Panc1 (cell line): ENCODE data around the gene USP31.

Source experiments
- POLR2AphosphoS5 ChIP-seq: IDR thresholded peaks from 2 replicates; pipeline ENCODE4 v1.6.1; 2012; ENCODE audit warnings: mild to moderate bottlenecking, low read depth, low read length, moderate library complexity
- SIN3A ChIP-seq: IDR thresholded peaks from 2 replicates; pipeline ENCODE4 v1.6.1; 2012; ENCODE audit warnings: low read depth, mild to moderate bottlenecking, low read length, moderate library complexity, borderline replicate concordance; ENCODE audit not compliant: insufficient read depth
- TCF7L2 ChIP-seq: IDR thresholded peaks from 2 replicates; pipeline ENCODE4 v1.6.1; 2011; ENCODE audit warnings: mild to moderate bottlenecking, low read depth, low read length, inconsistent platforms
- TF ChIP-seq, protein P1 (sequence below), 2 experiments: IDR thresholded peaks; 2 replicates each; pipeline ENCODE4 v1.6.1; 2011 to 2012; ENCODE audit warnings: low read depth in 2 of 2, control low read depth in 1 of 2, low read length in 1 of 2, mild to moderate bottlenecking in 1 of 2, moderate library complexity in 1 of 2; ENCODE audit not compliant: insufficient read depth in 1 of 2
- TF ChIP-seq, protein P2 (sequence below): fragments of 450-650 bp; IDR thresholded peaks from 2 replicates; pipeline ENCODE4 v1.5.1; 2017; ENCODE audit warnings: mild to moderate bottlenecking

DNA sequence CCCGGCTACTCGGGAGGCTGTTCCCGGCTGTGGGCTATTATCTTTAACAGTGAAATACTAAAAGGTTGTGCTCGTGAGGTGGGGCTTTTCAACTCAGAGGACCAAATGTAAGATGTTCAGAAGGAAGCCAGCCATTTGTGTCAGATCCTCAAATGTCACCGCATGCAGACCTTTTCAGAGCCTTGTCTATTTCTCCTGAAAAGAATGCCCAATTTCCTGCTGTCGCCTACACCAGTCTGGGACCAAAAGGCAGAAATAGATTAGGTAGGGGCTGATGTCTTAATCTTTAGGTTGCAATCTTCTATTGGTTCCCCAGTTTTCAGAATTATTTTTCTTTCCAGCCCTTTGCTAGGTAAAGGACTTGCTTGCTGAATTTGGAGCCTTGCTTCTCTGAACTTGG is 8.9 kb upstream of the USP31 start:
- TF ChIP-seq, protein P1, sequence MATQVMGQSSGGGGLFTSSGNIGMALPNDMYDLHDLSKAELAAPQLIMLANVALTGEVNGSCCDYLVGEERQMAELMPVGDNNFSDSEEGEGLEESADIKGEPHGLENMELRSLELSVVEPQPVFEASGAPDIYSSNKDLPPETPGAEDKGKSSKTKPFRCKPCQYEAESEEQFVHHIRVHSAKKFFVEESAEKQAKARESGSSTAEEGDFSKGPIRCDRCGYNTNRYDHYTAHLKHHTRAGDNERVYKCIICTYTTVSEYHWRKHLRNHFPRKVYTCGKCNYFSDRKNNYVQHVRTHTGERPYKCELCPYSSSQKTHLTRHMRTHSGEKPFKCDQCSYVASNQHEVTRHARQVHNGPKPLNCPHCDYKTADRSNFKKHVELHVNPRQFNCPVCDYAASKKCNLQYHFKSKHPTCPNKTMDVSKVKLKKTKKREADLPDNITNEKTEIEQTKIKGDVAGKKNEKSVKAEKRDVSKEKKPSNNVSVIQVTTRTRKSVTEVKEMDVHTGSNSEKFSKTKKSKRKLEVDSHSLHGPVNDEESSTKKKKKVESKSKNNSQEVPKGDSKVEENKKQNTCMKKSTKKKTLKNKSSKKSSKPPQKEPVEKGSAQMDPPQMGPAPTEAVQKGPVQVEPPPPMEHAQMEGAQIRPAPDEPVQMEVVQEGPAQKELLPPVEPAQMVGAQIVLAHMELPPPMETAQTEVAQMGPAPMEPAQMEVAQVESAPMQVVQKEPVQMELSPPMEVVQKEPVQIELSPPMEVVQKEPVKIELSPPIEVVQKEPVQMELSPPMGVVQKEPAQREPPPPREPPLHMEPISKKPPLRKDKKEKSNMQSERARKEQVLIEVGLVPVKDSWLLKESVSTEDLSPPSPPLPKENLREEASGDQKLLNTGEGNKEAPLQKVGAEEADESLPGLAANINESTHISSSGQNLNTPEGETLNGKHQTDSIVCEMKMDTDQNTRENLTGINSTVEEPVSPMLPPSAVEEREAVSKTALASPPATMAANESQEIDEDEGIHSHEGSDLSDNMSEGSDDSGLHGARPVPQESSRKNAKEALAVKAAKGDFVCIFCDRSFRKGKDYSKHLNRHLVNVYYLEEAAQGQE (IDR thresholded peaks at IDR 0.05; ENCODE audit: insufficient read depth in 1 of 2, low read depth in 2 of 2, low read length in 1 of 2), result no peak
- TF ChIP-seq, protein P2, sequence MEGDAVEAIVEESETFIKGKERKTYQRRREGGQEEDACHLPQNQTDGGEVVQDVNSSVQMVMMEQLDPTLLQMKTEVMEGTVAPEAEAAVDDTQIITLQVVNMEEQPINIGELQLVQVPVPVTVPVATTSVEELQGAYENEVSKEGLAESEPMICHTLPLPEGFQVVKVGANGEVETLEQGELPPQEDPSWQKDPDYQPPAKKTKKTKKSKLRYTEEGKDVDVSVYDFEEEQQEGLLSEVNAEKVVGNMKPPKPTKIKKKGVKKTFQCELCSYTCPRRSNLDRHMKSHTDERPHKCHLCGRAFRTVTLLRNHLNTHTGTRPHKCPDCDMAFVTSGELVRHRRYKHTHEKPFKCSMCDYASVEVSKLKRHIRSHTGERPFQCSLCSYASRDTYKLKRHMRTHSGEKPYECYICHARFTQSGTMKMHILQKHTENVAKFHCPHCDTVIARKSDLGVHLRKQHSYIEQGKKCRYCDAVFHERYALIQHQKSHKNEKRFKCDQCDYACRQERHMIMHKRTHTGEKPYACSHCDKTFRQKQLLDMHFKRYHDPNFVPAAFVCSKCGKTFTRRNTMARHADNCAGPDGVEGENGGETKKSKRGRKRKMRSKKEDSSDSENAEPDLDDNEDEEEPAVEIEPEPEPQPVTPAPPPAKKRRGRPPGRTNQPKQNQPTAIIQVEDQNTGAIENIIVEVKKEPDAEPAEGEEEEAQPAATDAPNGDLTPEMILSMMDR, result no peak
- TF ChIP-seq POLR2AphosphoS5 (no peak), SIN3A (no peak), TCF7L2 (no peak)
